AG09319 (cell line): ENCODE measurements around the gene TMC3.

ENCODE experiments used
- DNase-seq: peaks from one replicate; pipeline ENCODE4 v3.0.0-alpha.2; 2010; ENCODE audit warnings: low read depth; ENCODE audit errors: extremely low read depth
- TF ChIP-seq, protein P1 (sequence below): IDR thresholded peaks from 2 replicates; pipeline ENCODE4 v1.5.1; 2011; ENCODE audit warnings: low read depth, mild to moderate bottlenecking, inconsistent platforms, low read length, moderate library complexity

TMC3 gene

DNA sequence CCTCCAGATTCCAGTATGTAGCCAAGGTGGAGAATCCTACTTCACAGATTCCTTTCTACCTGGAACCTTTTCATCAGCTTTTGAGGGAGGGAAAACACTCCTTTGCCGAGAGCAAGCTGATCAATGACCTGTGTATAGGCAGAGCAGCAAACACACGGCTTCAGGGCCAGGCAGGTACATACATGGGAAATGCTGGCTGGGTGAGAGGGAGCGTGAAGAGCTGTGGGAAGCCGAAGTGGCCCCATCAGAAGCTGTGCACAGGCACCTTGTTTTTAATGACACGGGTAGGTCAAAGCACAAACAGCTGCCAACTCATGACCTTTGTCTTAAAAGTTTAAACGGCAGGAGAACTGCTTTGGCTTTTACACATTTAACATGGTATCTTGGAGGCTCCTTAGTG is 75.4 kb downstream of the TMC3 start:
- DNase-seq, result no peak
- TF ChIP-seq, protein P1, sequence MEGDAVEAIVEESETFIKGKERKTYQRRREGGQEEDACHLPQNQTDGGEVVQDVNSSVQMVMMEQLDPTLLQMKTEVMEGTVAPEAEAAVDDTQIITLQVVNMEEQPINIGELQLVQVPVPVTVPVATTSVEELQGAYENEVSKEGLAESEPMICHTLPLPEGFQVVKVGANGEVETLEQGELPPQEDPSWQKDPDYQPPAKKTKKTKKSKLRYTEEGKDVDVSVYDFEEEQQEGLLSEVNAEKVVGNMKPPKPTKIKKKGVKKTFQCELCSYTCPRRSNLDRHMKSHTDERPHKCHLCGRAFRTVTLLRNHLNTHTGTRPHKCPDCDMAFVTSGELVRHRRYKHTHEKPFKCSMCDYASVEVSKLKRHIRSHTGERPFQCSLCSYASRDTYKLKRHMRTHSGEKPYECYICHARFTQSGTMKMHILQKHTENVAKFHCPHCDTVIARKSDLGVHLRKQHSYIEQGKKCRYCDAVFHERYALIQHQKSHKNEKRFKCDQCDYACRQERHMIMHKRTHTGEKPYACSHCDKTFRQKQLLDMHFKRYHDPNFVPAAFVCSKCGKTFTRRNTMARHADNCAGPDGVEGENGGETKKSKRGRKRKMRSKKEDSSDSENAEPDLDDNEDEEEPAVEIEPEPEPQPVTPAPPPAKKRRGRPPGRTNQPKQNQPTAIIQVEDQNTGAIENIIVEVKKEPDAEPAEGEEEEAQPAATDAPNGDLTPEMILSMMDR, result no peak

DNA sequence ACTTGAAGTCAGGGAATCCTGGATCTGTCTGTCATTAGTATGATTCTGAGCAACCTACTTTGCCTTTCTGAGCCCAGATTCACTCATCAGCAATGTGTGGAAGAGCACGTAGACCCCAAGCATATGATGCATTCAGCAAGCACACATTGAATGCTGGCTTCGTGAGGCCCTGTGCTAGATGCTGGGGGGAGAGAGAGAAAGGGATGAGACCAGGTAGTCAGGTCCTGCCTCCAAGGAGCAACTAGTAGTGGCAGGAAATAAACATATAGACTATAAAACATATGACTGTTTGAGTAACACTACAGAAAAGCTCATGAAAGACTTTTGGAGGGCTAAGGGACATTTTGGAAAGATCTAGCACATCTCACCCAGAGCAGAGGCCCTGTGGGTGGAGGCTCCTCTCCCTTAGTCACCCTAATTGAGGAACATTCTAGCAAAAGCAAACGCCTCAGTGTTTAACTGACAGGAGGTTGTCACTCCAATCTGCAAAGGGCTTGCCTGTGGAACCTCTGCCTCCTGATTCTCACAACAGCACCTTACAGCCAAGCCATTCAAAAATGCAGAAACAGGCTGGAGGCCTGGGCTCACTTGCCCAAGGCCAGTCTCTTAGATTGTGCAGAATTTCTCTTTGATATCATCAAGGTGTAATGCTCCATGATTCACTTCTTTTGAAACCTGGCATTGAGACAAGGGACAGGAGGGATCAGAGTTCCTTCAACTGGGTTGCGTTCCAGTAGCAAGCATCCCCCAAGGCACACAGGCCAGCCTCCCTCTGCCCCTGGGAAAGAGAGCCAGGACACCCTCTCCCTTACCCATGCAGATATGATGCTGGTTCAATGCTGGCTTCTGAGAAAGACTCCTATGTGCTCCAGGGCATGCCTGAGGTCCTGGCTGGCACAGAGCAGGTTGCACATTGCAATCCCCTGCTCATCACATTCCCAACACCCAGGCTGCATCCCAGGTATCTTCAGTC is 76.1 kb downstream of the TMC3 start:
- no peak for DNase-seq
- TF ChIP-seq, protein P1, result no peak

DNA sequence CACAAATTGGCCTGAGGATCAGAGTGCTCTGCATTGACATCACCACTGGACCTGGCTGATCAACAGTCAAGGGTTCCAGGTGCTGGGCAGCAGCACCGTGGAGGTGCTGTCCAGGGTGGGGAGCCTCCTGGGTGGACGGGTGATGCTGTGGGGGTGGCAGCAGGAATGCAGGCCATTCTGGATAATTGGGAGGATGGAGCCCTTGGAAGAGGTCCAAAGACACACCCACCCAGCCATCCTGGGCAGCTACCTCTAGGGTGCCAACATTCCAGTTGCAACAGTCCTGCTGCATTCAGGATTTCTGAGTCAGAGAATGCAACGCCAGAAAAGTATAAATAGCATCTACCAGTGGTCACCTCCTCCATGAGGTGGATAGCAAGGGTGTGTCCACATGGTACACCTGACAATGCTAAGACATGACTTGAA is 76.9 kb downstream of the TMC3 start:
- no peak for DNase-seq
- TF ChIP-seq, protein P1, result no peak

DNA sequence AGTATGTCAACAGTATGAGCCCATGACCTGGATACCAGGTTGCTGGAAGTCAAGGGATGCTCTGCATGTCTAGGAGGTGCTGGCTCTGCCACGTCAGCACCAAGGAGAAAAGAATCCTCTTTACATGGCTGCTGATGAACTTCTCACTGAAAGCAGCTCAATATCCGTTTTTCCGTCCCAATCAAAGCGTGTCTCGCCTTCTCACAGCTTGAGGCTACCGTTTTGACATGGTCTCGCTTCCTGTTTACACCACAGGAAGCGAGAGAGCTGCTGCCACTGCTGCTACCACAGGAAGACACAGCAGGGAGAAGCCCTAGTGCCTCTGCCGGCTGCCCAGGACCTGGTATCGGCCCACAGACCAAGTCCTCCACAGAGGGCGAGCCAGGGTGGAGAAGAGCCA is 77.3 kb downstream of the TMC3 start:
- DNase-seq, result no peak
- TF ChIP-seq, protein P1, result no peak

DNA sequence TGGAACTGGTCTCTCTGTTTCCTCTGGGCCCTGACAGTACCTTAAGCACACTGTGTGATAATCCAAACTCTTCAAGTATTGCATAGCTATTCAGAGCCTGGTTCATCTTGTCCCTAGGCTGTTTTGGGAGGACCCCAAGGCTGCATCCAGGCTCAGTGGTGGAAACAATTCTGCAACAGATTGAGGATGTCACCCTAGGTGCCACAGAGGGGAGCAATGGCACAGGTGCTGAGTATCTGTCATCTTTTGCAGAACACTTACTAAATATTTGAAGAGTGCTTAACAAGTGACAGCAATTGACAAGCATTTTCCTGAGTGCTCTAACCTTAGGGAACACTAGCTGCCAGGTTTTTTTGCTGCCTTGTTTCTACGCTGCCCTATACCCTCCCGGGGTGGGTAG is 77.8 kb downstream of the TMC3 start:
- no peak for DNase-seq
- TF ChIP-seq, protein P1, result no peak

DNA sequence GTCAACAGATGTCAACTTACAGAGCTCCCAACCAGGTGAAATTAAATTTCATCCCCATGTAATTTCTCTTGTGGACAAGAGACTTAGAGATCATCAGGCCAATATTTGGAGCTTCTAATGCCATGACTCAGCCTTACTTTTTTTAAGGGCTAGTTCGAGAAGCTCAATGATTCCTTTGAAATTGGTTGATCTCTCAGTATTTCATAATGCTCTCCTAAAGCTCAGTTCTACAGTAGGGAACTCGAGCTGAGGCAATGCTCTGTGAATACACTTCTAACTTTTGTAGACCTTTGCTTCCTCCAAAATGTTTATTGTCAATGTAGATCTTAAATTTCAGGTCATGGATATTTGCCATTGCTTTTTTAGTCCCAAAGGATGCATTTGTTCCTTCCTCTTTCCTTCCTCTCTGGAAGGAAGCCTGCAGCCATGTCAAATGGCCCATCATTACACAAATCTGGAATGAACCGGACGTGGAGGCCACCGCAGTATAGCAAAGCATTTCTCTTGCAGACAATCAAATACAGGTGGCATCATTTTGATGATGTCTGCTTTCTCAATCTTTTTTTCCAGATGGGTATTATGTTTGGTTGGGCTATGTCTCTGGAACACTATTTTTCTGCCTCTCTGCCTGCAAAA is 78.4 kb downstream of the TMC3 start:
- DNase-seq, result no peak

DNA sequence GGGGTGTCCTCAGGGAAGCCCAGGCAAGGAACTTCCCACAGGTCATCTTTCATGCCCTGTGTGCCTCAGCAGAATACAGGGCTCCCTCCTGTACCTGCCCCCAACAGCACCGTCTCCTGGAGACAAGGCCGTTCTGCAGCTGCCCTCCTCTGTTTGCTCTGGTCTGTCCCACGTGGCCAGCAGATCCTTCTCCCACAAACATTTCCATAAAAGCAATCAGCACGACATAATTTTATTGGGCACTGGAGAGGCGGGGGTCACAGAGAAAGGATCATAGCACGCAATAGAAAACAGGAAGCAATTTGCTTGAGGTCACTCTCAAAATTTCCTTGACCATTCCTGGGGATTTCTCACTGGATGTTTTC is 79.5 kb downstream of the TMC3 start:
- TF ChIP-seq, protein P1, result no peak
- DNase-seq, result no peak

More for the DNA sequence above, 78.4 kb downstream of the TMC3 start:
- TF ChIP-seq, protein P1, result no peak
